ENCODE results near the gene FOXQ1. TPM values are rescaled to one million over a fixed set of nuclear protein-coding genes. Genes with fewer than 3 reads are reported as not detected.

FOXQ1 gene
- total and polyA plus RNA-seq, 2 donors (not counting 3 experiments of a cell fraction or from before 2014, with no cell fraction given), result not detected

DNA sequence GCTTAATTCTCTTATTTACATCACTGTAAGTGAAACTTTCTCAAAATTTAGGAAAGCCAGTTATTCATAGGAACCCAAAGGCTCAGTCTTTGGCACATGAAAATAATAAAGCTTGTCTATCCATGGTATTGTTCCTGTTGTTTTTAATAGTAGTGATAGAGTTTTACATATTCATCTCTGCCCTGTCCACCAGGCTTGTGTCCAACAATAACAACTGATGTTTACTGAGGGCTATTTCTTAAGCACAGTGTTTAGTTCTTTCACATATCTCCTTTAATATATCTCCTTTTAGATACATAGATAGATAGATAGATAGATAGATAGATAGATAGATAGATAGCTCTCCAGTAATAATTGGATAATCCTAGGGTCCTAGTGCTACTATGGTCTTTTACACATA is 34.2 kb downstream of the FOXQ1 start:
- BruUV-seq (replicated peaks), result no TSS peak
- dilution Hi-C loops (cut with MboI; ENCODE audit: extremely low pct_ligation_motif_present, low sequenced_read_pairs), result no loop called here
- FAIRE-seq, result no peak

More for the DNA sequence above, 34.2 kb downstream of the FOXQ1 start:
- CTCF ChIA-PET, result interaction anchor here (0.5 to 1.3 kb wide), 2 partner anchors 9 to 51 kb away, joined by 3 to 5 read pairs; no protein-coding TSS in a partner anchor
- H2AFZ ChIP-seq (ENCODE audit: low read depth, low read length), result no peak overlapping the region
- no peaks in the 10 kb centered on the region for H4K20me1 ChIP-seq (replicated peaks; ENCODE audit: control insufficient read depth, extremely low read depth, insufficient read depth, low read length)
- intact Hi-C loops (cut with micrococcal nuclease), result no loop called here
- no peaks in the 10 kb centered on the region for H3K9me3 ChIP-seq (replicated peaks; ENCODE audit: control insufficient read depth, insufficient read depth, low read length)
- H3K36me3 ChIP-seq (ENCODE audit: control insufficient read depth in 2 of 2, extremely low read depth in 1 of 2, insufficient read depth in 2 of 2, low read length in 2 of 2), result no peaks in the 10 kb centered on the region
- H3K27me3 ChIP-seq (ENCODE audit: control insufficient read depth in 2 of 2, insufficient read depth in 2 of 2, low read length in 2 of 2), result no peaks in the 10 kb centered on the region
- H3K9me1 ChIP-seq (replicated peaks; ENCODE audit: control insufficient read depth, extremely low read depth, insufficient read depth, low read length), result no peaks in the 10 kb centered on the region
- H3K27ac ChIP-seq (ENCODE audit: insufficient read depth, low read depth, low read length), result no peak overlapping the region
- no peak overlapping the region for H3K4me3 ChIP-seq (replicated peaks in 1 of 3; ENCODE audit: insufficient read depth in 1 of 3, low read depth in 1 of 3, low read length in 3 of 3)
- no peaks in the 10 kb centered on the region for H3K79me2 ChIP-seq (ENCODE audit: control insufficient read depth, insufficient read depth, low read length)
- no peak overlapping the region for H3K9ac ChIP-seq (replicated peaks; ENCODE audit: extremely low read depth, insufficient read depth, low read length)
- TF ChIP-seq MAX (IDR thresholded peaks at IDR 0.05; ENCODE audit: insufficient read depth, insufficient read length) (no peak), MYC (IDR thresholded peaks at IDR 0.05; ENCODE audit: low read depth, low read length) (no peak), FOS (IDR thresholded peaks at IDR 0.05; ENCODE audit: borderline replicate concordance, insufficient read depth, low read length) (no peak), JUN (IDR thresholded peaks at IDR 0.05; ENCODE audit: borderline replicate concordance, insufficient read depth, insufficient read length, low read depth) (no peak), CTCF (IDR thresholded peaks at IDR 0.05; ENCODE audit: extremely low read depth in 1 of 2, insufficient read depth in 1 of 2, low read depth in 1 of 2, low read length in 2 of 2) (no peak), GATA2 (IDR thresholded peaks at IDR 0.05; ENCODE audit: insufficient read depth, insufficient read length, low read depth, low read length) (no peak), EZH2 (IDR thresholded peaks at IDR 0.05; ENCODE audit: borderline replicate concordance, low read depth, low read length, severe bottlenecking) (no peak), POLR2AphosphoS5 (IDR thresholded peaks at IDR 0.05; ENCODE audit: insufficient read depth, low read depth, low read length) (no peak), POLR2A (IDR thresholded peaks at IDR 0.05; ENCODE audit: low read depth, low read length) (no peak)
- H3K4me2 ChIP-seq (ENCODE audit: insufficient read depth, low read length), result no peak overlapping the region
- POLR2A ChIA-PET, result no interaction called here
- no peaks in the 10 kb centered on the region for H3K4me1 ChIP-seq (ENCODE audit: control insufficient read depth, extremely low read depth, insufficient read depth, low read length)
- DNase-seq (ENCODE audit: low read depth, low spot score), result no peak

Data from endothelial cell of umbilical vein (primary cell).